GM19043 (cell line): ENCODE measurements around the gene PDE6B.
A peak's percentile ranks its signal among the peaks of the same experiment; 100 is the strongest.

Experiments used
- ATAC-seq: cut with Tn5 transposase; IDR thresholded peaks from one replicate; pipeline ENCODE4 v1.9.1; 2021; ENCODE audit warnings: low read depth; ENCODE audit not compliant: unreplicated experiment

The PDE6B gene

GRCh38 chr4:654871-655463 is 29.6 kb downstream of the PDE6B start:
- no peak for ATAC-seq

GRCh38 chr4:655464-656151 is 30.2 kb downstream of the PDE6B start:
- no peak for ATAC-seq

- ATAC-seq, result no peak
Measured at GRCh38 chr4:656436-657337, 31.3 kb downstream of the PDE6B start.

- ATAC-seq, result no peak
Measured at GRCh38 chr4:657338-657833, 32.0 kb downstream of the PDE6B start.

GRCh38 chr4:657834-658667 is 32.7 kb downstream of the PDE6B start:
- ATAC-seq, result no peak

GRCh38 chr4:658681-659667 is 33.6 kb downstream of the PDE6B start:
- ATAC-seq, result no peak

- ATAC-seq, result no peak
Measured at GRCh38 chr4:659851-660250, 34.5 kb downstream of the PDE6B start.

GRCh38 chr4:660401-660800 is 35.0 kb downstream of the PDE6B start:
- no peak for ATAC-seq

GRCh38 chr4:661231-661630 is 35.9 kb downstream of the PDE6B start:
- ATAC-seq, result no peak

- ATAC-seq, result no peak
Measured at GRCh38 chr4:661881-662761, 36.7 kb downstream of the PDE6B start.

- ATAC-seq, result no peak
Measured at GRCh38 chr4:663046-663437, 37.7 kb downstream of the PDE6B start.

GRCh38 chr4:663438-664428 is 38.4 kb downstream of the PDE6B start:
- peak; percentile 62 for ATAC-seq

GRCh38 chr4:664713-665231 is 39.4 kb downstream of the PDE6B start:
- no peak for ATAC-seq

- ATAC-seq, result no peak
Measured at GRCh38 chr4:665381-665750, 40.0 kb downstream of the PDE6B start.

GRCh38 chr4:665751-666435 is 40.5 kb downstream of the PDE6B start:
- no peak for ATAC-seq

- ATAC-seq, result no peak
Measured at GRCh38 chr4:666436-666810, 41.0 kb downstream of the PDE6B start.
